ENCODE data around the gene ZBBX. TPM values are rescaled to one million over a fixed set of nuclear protein-coding genes. Genes with fewer than 3 reads are reported as not detected.

Gene ZBBX
- total RNA-seq, 2 donors from 2014 or later = 3.5 to 8.2 TPM

DNA sequence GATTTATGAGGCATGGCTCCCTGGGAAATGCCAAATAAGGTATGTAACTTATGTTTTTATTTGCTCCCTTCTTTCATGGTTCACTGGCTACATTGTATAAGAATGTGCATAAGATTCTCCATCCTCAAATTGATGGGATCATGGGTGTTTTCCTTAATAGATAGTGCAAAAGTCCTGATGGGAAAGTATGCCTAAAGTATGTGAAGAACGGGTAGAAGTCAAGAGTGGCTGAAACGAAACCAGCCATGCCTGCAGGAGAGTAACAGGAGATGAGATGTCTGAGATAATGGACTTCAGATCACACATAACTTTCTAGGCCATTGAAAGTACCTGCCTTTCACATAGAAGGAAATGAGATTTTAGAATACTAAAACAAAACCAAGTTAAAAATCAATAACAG lies 56.5 kb downstream of the ZBBX start:
- no peak overlapping the region for H3K4me3 ChIP-seq (ENCODE audit: low read length)
- no peaks in the 10 kb centered on the region for H3K4me1 Mint-ChIP-seq
- H3K27ac Mint-ChIP-seq = no peak overlapping the region
- no peaks in the 10 kb centered on the region for H3K36me3 Mint-ChIP-seq (ENCODE audit: low read depth)
- H3K36me3 ChIP-seq (ENCODE audit: control insufficient read depth, insufficient read depth, low read length) = no peaks in the 10 kb centered on the region
- H3K27ac ChIP-seq (ENCODE audit: low read depth, low read length) = no peak overlapping the region
- 87 to 88% methylated on average over 2 of the region's 2 CpGs for WGBS, 2 experiments (ENCODE audit: insufficient coverage in 1 of 2, insufficient read length in 1 of 2)
- TF ChIP-seq CTCF (conservative IDR thresholded peaks at IDR 0.05) = no peak
- H3K4me1 ChIP-seq (ENCODE audit: control insufficient read depth, insufficient read depth, low read length) = no peaks in the 10 kb centered on the region
- no peak overlapping the region for H3K9ac ChIP-seq (ENCODE audit: extremely low read depth, low read length, poor library complexity, severe bottlenecking)
- no peaks in the 10 kb centered on the region for H3K27me3 ChIP-seq (ENCODE audit: control insufficient read depth, insufficient read depth, low read length, poor library complexity, severe bottlenecking)
- no peaks in the 10 kb centered on the region for H3K27me3 Mint-ChIP-seq (ENCODE audit: insufficient read depth)
- H3K9me3 ChIP-seq (ENCODE audit: control insufficient read depth, low read length) = no peaks in the 10 kb centered on the region
- no peak for DNase-seq
- H3K9me3 Mint-ChIP-seq = no peaks in the 10 kb centered on the region
- H3K4me3 Mint-ChIP-seq = no peak overlapping the region

DNA sequence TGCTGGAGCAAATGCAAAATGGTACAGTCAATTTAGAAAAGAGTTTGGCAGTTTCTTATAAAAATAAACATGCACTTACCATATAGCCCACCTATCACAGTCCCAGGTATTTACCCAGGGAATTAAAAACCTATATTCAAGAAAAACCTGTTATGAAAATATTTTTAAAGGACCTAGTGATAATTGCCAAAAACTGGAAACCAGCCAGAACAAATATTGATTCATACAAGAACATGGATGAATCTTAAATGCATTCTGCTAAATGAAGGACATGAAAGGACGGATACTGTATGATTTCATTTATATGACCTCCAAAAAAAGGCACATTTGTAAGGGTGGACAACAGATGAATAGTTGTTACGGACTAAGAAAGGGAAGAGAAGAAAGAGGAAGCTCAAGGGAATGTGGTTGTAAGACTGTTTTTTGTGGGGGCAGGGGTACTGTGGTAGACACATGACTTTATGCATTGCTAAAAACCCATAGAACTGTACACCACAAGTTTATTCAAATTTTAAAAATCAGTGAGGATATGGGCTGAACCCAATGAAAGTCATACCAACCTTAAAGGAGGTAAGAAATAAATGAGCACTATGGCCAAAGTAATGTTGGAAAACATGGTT lies 61.0 kb downstream of the ZBBX start:
- H3K4me1 ChIP-seq (ENCODE audit: control insufficient read depth, insufficient read depth, low read length) = no peaks in the 10 kb centered on the region
- Mint-ChIP-seq H3K9me3 (no peaks in the 10 kb centered on the region), H3K4me1 (peaks cover 2% of the 10 kb centered on the region), H3K4me3 (no peak overlapping the region), H3K27ac (no peak overlapping the region), H3K36me3 (ENCODE audit: low read depth) (no peaks in the 10 kb centered on the region), H3K27me3 (ENCODE audit: insufficient read depth) (no peaks in the 10 kb centered on the region)
- no peak overlapping the region for H3K9ac ChIP-seq (ENCODE audit: extremely low read depth, low read length, poor library complexity, severe bottlenecking)
- WGBS, 2 experiments (ENCODE audit: insufficient coverage in 1 of 2, insufficient read length in 1 of 2) = 88 to 100% methylated on average over 1 to 2 of the region's 2 CpGs
- H3K27ac ChIP-seq (ENCODE audit: low read depth, low read length) = no peak overlapping the region
- DNase-seq = no peak
- no peaks in the 10 kb centered on the region for H3K36me3 ChIP-seq (ENCODE audit: control insufficient read depth, insufficient read depth, low read length)
- TF ChIP-seq CTCF (conservative IDR thresholded peaks at IDR 0.05) = no peak
- no peaks in the 10 kb centered on the region for H3K27me3 ChIP-seq (ENCODE audit: control insufficient read depth, insufficient read depth, low read length, poor library complexity, severe bottlenecking)
- no peak overlapping the region for H3K4me3 ChIP-seq (ENCODE audit: low read length)
- H3K9me3 ChIP-seq (ENCODE audit: control insufficient read depth, low read length) = no peaks in the 10 kb centered on the region

DNA sequence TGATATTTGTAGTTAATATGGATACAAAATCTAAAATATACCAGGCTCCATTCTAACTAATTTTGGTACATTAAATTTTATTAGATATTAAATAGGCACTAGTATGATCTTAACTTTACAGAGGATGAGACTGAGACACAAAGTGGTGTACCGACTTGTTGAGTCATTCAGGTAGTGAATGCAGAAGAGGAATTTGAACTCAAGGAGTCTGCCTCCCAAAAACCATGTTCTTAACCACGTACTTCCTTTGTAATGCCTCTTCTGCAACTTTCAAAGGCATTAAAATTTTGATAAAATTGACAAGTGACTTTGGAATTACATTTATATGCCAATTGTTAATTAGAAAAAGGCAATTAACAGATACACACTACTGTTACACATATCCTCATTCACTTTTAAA lies 61.8 kb downstream of the ZBBX start:
- Histone ChIP-seq H3K27me3 (ENCODE audit: control insufficient read depth, insufficient read depth, low read length, poor library complexity, severe bottlenecking) (no peaks in the 10 kb centered on the region), H3K4me3 (ENCODE audit: low read length) (no peak overlapping the region), H3K4me1 (ENCODE audit: control insufficient read depth, insufficient read depth, low read length) (no peaks in the 10 kb centered on the region), H3K9ac (ENCODE audit: extremely low read depth, low read length, poor library complexity, severe bottlenecking) (no peak overlapping the region), H3K36me3 (ENCODE audit: control insufficient read depth, insufficient read depth, low read length) (no peaks in the 10 kb centered on the region), H3K9me3 (ENCODE audit: control insufficient read depth, low read length) (no peaks in the 10 kb centered on the region), H3K27ac (ENCODE audit: low read depth, low read length) (no peak overlapping the region)
- Mint-ChIP-seq H3K36me3 (ENCODE audit: low read depth) (no peaks in the 10 kb centered on the region), H3K9me3 (no peaks in the 10 kb centered on the region), H3K4me3 (no peak overlapping the region), H3K27me3 (ENCODE audit: insufficient read depth) (no peaks in the 10 kb centered on the region), H3K27ac (no peak overlapping the region), H3K4me1 (peaks cover 2% of the 10 kb centered on the region)
- no peak for TF ChIP-seq CTCF (conservative IDR thresholded peaks at IDR 0.05)
- 94 to 100% methylated on average over 1 to 2 of the region's 2 CpGs for WGBS, 2 experiments (ENCODE audit: insufficient coverage in 1 of 2, insufficient read length in 1 of 2)
- no peak for DNase-seq

Data from endodermal cell (in vitro differentiated cells).